ENCODE results near the gene DEXI. TPM values are rescaled to one million over a fixed set of nuclear protein-coding genes. Genes with fewer than 3 reads are reported as not detected.

The DEXI gene
- total and polyA plus RNA-seq, 2 of the 4 experiments (the other 2 are of a cell fraction), result 43.7 to 63.6 TPM

GRCh38 chr16:10972819-10973464 lies 30.7 kb upstream of the DEXI start (continued):
- TF ChIP-seq CHD1 (IDR thresholded peaks at IDR 0.05; ENCODE audit: low read depth, low read length), result no peak
- TF ChIP-seq FOS (IDR thresholded peaks at IDR 0.05; ENCODE audit: low read depth, low read length), result no peak

- TF ChIP-seq FOS (IDR thresholded peaks at IDR 0.05; ENCODE audit: low read depth, low read length) (no peak), BHLHE40 (IDR thresholded peaks at IDR 0.05; ENCODE audit: low read depth, low read length) (no peak), SMC3 (IDR thresholded peaks at IDR 0.05; ENCODE audit: low read depth, low read length) (no peak)
- H3K14ac ChIP-seq (replicated peaks; ENCODE audit: low read depth, low read length), result peak overlapping the region; percentile 84
Measured at GRCh38 chr16:10972108-10972818, 30.0 kb upstream of the DEXI start.

More at GRCh38 chr16:10972108-10972818, 30.0 kb upstream of the DEXI start:
- DNase-seq, result no peak
- dilution Hi-C loops (cut with HindIII; ENCODE audit: low sequenced_read_pairs, unreplicated experiment), result no loop called here
- WGBS, 2 experiments (ENCODE audit: extremely low coverage in 2 of 2, insufficient read length in 1 of 2), result no CpG with 5 or more reads among the region's 4 CpGs
- H2AK9ac ChIP-seq (replicated peaks; ENCODE audit: low read depth, low read length, poor library complexity), result peak overlapping the region; percentile 75
- no peak overlapping the region for H2AFZ ChIP-seq (replicated peaks; ENCODE audit: low read length, poor library complexity)
- peak overlapping the region; percentile 84 for H3K4ac ChIP-seq (ENCODE audit: low read depth, low read length)
- H3K9me1 ChIP-seq (ENCODE audit: insufficient read depth, low read length), result peaks cover 6% of the 10 kb centered on the region; the same call in 1 of the 2 replicates
- peak overlapping the region; percentile 89 for H2AK5ac ChIP-seq (ENCODE audit: low read depth, low read length)
- no peak overlapping the region for H3K4me2 ChIP-seq (ENCODE audit: low read depth, low read length)
- peak overlapping the region; percentile 52 for H3K18ac ChIP-seq (ENCODE audit: low read depth, low read length)
- peak overlapping the region; percentile 94 for H3K23ac ChIP-seq (ENCODE audit: low read depth, low read length)
- H4K20me1 ChIP-seq (ENCODE audit: insufficient read depth, low read length), result no peaks in the 10 kb centered on the region
- peak overlapping the region; percentile 36 for H3K9ac ChIP-seq (ENCODE audit: low read depth, low read length)
- peak overlapping the region; percentile 90 for H4K91ac ChIP-seq (ENCODE audit: insufficient read depth, low read depth, low read length)
- peak overlapping the region; percentile 59 for H2BK20ac ChIP-seq (ENCODE audit: low read depth, low read length)
- H3K56ac ChIP-seq (ENCODE audit: extremely low read depth, insufficient read depth, low read length), result peak overlapping the region; percentile 1; the same call in 1 of the 2 replicates
- peak overlapping the region; percentile 86 for H4K5ac ChIP-seq (ENCODE audit: low read depth, low read length)
- peaks cover 16% of the 10 kb centered on the region for H3K36me3 ChIP-seq (ENCODE audit: control insufficient read depth, insufficient read depth, low read length)
- ChIA-PET CTCF (interaction anchor here (1.1 kb wide), 1 partner anchor 283 kb away, joined by 4 read pairs; the partner anchor contains the start of gene SOCS1), POLR2A (ENCODE audit: unreplicated experiment) (interaction anchor here (1.2 kb wide), 1 partner anchor 283 kb away, joined by 5 read pairs; no protein-coding TSS in a partner anchor)
- H3K4me1 ChIP-seq (ENCODE audit: control insufficient read depth, insufficient read depth, low read length), result peaks cover 17% of the 10 kb centered on the region
- H3K4me3 ChIP-seq (ENCODE audit: insufficient read depth, low read depth, low read length), result no peak overlapping the region
- H3K9me3 ChIP-seq (ENCODE audit: control insufficient read depth, insufficient read depth, low read length), result no peaks in the 10 kb centered on the region
- H3K27ac ChIP-seq (ENCODE audit: insufficient read depth, low read length), result peak overlapping the region; percentile 85
- H2BK15ac ChIP-seq (ENCODE audit: low read depth, low read length), result peak overlapping the region; percentile 83; the same call in 2 of the 3 replicates
- in situ Hi-C loops (cut with MboI; ENCODE audit: low sequenced_read_pairs), result loop anchor here (25.0 kb wide), 2 partner anchors 565 to 840 kb away; a partner anchor contains a TSS
- H2BK120ac ChIP-seq (ENCODE audit: low read depth, low read length), result peak overlapping the region; percentile 91
- no peaks in the 10 kb centered on the region for H3K27me3 ChIP-seq (ENCODE audit: control insufficient read depth, insufficient read depth, low read length)
- BruUV-seq (replicated peaks), result no TSS peak
- H3K79me1 ChIP-seq (ENCODE audit: low read depth in 1 of 2, low read length in 2 of 2), result peaks cover 3 to 24% of the 10 kb centered on the region in 2 experiments; a peak in 2 of 4 replicates
- peak overlapping the region; percentile 62 to 81; a peak in 3 of 4 replicates for H4K8ac ChIP-seq (ENCODE audit: low read depth in 2 of 2, low read length in 2 of 2)
- intact Hi-C loops (cut with micrococcal nuclease), result no loop called here
- ATAC-seq (ENCODE audit: low read depth), result no peak
- H2BK5ac ChIP-seq (ENCODE audit: low read depth, low read length, poor library complexity, severe bottlenecking), result peak overlapping the region; percentile 70
